HepG2 (cell line): ENCODE measurements around the gene SEPTIN5. TPM values are rescaled to one million over a fixed set of nuclear protein-coding genes. Genes with fewer than 3 reads are reported as not detected.
A peak's percentile ranks its signal among the peaks of the same experiment; 100 is the strongest.

Experiments used
- BCL6 ChIP-seq: IDR thresholded peaks from 2 replicates; pipeline ENCODE4 v1.6.1; 2016; ENCODE audit warnings: missing genetic modification reagents, missing compliant biosample characterization
- TMF1 ChIP-seq: sonication (generic); formaldehyde crosslinking; IDR thresholded peaks from 2 replicates; pipeline ENCODE4 v1.8.1; 2022; ENCODE audit warnings: low read depth, missing genetic modification reagents
- ZFAT ChIP-seq: sonication (generic); formaldehyde crosslinking; conservative IDR thresholded peaks from 2 replicates; pipeline ENCODE4 v1.8.1; 2023; ENCODE audit warnings: missing genetic modification reagents, inconsistent platforms
- ZNF263 ChIP-seq: sonication (generic); formaldehyde crosslinking; IDR thresholded peaks from 2 replicates; pipeline ENCODE4 v1.4.0; 2020; ENCODE audit warnings: missing genetic modification reagents
- ZNF292 ChIP-seq: sonication (generic); formaldehyde crosslinking; IDR thresholded peaks from 2 replicates; pipeline ENCODE4 v1.8.1; 2022; ENCODE audit warnings: mild to moderate bottlenecking, low read depth, missing genetic modification reagents, borderline replicate concordance
- ZNF350 ChIP-seq: sonication (generic); formaldehyde crosslinking; IDR thresholded peaks from 2 replicates; pipeline ENCODE4 v1.4.0; 2020; ENCODE audit warnings: mild to moderate bottlenecking, low read depth, missing genetic modification reagents, borderline replicate concordance
- polyA plus RNA-seq, 8 experiments: library from polyadenylated mRNA; depleted of rRNA in 3 of 8; stranded (reverse) in 7 of 8; unstranded in 1 of 8; fragments of >200 nt; fragmentation: Illumina TruSeq in 4 of 8; extraction: Trizol in 4 of 8; gene quantifications; 2 replicates each; pipeline versions ENCODE4 v1.2.1 to v1.2.3, GENCODE V29; 2011 to 2016; ENCODE audit warnings: low read depth in 4 of 8, missing spikeins in 1 of 8, mixed read lengths in 1 of 8; ENCODE audit not compliant: insufficient read depth in 1 of 8
- total RNA-seq, 5 experiments: library from RNA; depleted of rRNA; stranded (reverse); fragments of >200 nt; fragmentation: Illumina TruSeq; extraction: Trizol; gene quantifications; 2 replicates each; pipeline ENCODE4 v1.2.3, GENCODE V29; 2016; ENCODE audit warnings: low read depth in 1 of 5
- TF ChIP-seq, protein P1 (sequence below): sonication (generic); formaldehyde crosslinking; IDR thresholded peaks from 2 replicates; pipeline ENCODE4 v1.4.0; 2020; ENCODE audit warnings: missing genetic modification reagents, borderline replicate concordance
- TF ChIP-seq, protein P2 (sequence below): sonication (generic); formaldehyde crosslinking; conservative IDR thresholded peaks from 2 replicates; pipeline ENCODE4 v1.4.0; 2020; ENCODE audit warnings: missing genetic modification reagents
- TF ChIP-seq, protein P3 (sequence below): sonication (generic); formaldehyde crosslinking; IDR thresholded peaks from 2 replicates; pipeline ENCODE4 v1.5.0; 2020; ENCODE audit warnings: missing genetic modification reagents
- TF ChIP-seq, protein P4 (sequence below): sonication (generic); formaldehyde crosslinking; IDR thresholded peaks from 2 replicates; pipeline ENCODE4 v1.5.0; 2020; ENCODE audit warnings: missing genetic modification reagents
- TF ChIP-seq, protein P5 (sequence below): sonication (generic); formaldehyde crosslinking; IDR thresholded peaks from 2 replicates; pipeline ENCODE4 v1.4.0; 2020; ENCODE audit warnings: mild to moderate bottlenecking, missing genetic modification reagents, borderline replicate concordance
- TF ChIP-seq, protein P6 (sequence below): sonication (generic); formaldehyde crosslinking; IDR thresholded peaks from 2 replicates; pipeline ENCODE4 v1.5.0; 2020; ENCODE audit warnings: mild to moderate bottlenecking, missing genetic modification reagents, borderline replicate concordance
- TF ChIP-seq, protein P7 (sequence below): sonication (generic); formaldehyde crosslinking; IDR thresholded peaks from 2 replicates; pipeline ENCODE4 v1.5.0; 2020; ENCODE audit warnings: missing genetic modification reagents, mild to moderate bottlenecking, borderline replicate concordance

SEPTIN5 gene
- total and polyA plus RNA-seq, 2 of the 13 experiments (the other 11 are each of a cell fraction or from before 2014, with no cell fraction given): 0.33 TPM; not detected in 1

DNA sequence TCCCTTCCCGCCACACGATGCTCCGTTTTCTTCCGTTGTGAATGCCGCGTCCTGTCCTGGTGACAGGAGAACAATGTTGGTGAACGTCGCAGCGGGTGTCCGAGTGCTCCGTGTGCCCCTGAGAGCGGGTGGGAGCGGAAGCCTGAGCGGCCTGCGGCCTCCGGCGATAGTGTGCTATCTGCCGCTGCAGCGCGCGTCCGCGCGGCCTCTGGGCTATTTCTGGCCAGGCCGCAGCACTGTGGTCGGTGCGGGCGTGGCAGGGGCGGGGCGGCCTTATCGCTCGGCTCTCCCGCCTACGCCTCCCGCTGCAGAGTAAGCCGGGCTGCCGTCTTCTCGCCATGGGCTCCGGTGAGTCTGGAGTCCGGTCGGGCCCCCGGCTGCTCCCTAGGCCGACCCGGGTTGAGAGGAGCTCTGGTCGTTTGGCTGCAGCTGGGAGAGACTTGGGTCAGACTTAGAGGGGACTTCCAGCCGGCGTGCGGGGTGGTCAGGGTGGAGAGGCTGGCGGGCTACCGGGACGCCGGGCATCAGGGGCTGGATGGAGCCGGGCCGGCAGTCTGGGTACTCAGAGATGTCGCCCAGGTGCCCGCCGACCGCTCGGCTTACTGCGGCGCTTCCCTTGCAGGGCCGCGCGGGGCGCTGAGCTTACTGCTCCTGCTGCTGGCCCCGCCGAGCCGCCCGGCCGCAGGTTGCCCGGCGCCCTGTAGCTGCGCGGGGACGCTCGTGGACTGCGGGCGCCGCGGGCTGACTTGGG, 9.1 kb downstream of the SEPTIN5 start, which contains the start of gene GP1BB (continued):
- TF ChIP-seq TMF1 (CRISPR knock-in tag) (no peak), ZNF350 (CRISPR knock-in tag) (peak; percentile 45; the same call in 1 of the 2 replicates), BCL6 (CRISPR knock-in tag) (peak; percentile 54), ZNF263 (no peak), ZFAT (CRISPR knock-in tag) (no peak), ZNF292 (CRISPR knock-in tag) (no peak)
- TF ChIP-seq, protein P1, sequence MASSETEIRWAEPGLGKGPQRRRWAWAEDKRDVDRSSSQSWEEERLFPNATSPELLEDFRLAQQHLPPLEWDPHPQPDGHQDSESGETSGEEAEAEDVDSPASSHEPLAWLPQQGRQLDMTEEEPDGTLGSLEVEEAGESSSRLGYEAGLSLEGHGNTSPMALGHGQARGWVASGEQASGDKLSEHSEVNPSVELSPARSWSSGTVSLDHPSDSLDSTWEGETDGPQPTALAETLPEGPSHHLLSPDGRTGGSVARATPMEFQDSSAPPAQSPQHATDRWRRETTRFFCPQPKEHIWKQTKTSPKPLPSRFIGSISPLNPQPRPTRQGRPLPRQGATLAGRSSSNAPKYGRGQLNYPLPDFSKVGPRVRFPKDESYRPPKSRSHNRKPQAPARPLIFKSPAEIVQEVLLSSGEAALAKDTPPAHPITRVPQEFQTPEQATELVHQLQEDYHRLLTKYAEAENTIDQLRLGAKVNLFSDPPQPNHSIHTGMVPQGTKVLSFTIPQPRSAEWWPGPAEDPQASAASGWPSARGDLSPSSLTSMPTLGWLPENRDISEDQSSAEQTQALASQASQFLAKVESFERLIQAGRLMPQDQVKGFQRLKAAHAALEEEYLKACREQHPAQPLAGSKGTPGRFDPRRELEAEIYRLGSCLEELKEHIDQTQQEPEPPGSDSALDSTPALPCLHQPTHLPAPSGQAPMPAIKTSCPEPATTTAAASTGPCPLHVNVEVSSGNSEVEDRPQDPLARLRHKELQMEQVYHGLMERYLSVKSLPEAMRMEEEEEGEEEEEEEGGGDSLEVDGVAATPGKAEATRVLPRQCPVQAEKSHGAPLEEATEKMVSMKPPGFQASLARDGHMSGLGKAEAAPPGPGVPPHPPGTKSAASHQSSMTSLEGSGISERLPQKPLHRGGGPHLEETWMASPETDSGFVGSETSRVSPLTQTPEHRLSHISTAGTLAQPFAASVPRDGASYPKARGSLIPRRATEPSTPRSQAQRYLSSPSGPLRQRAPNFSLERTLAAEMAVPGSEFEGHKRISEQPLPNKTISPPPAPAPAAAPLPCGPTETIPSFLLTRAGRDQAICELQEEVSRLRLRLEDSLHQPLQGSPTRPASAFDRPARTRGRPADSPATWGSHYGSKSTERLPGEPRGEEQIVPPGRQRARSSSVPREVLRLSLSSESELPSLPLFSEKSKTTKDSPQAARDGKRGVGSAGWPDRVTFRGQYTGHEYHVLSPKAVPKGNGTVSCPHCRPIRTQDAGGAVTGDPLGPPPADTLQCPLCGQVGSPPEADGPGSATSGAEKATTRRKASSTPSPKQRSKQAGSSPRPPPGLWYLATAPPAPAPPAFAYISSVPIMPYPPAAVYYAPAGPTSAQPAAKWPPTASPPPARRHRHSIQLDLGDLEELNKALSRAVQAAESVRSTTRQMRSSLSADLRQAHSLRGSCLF: no peak
- TF ChIP-seq, protein P2, sequence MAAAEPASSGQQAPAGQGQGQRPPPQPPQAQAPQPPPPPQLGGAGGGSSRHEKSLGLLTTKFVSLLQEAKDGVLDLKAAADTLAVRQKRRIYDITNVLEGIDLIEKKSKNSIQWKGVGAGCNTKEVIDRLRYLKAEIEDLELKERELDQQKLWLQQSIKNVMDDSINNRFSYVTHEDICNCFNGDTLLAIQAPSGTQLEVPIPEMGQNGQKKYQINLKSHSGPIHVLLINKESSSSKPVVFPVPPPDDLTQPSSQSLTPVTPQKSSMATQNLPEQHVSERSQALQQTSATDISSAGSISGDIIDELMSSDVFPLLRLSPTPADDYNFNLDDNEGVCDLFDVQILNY: no peak
- TF ChIP-seq, protein P3, sequence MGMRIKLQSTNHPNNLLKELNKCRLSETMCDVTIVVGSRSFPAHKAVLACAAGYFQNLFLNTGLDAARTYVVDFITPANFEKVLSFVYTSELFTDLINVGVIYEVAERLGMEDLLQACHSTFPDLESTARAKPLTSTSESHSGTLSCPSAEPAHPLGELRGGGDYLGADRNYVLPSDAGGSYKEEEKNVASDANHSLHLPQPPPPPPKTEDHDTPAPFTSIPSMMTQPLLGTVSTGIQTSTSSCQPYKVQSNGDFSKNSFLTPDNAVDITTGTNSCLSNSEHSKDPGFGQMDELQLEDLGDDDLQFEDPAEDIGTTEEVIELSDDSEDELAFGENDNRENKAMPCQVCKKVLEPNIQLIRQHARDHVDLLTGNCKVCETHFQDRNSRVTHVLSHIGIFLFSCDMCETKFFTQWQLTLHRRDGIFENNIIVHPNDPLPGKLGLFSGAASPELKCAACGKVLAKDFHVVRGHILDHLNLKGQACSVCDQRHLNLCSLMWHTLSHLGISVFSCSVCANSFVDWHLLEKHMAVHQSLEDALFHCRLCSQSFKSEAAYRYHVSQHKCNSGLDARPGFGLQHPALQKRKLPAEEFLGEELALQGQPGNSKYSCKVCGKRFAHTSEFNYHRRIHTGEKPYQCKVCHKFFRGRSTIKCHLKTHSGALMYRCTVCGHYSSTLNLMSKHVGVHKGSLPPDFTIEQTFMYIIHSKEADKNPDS (CRISPR knock-in tag): no peak
- TF ChIP-seq, protein P4, sequence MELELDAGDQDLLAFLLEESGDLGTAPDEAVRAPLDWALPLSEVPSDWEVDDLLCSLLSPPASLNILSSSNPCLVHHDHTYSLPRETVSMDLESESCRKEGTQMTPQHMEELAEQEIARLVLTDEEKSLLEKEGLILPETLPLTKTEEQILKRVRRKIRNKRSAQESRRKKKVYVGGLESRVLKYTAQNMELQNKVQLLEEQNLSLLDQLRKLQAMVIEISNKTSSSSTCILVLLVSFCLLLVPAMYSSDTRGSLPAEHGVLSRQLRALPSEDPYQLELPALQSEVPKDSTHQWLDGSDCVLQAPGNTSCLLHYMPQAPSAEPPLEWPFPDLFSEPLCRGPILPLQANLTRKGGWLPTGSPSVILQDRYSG (CRISPR knock-in tag): 0 out of 2 replicates have a peak, but pooled peaks have one; percentile 51
- TF ChIP-seq, protein P5, sequence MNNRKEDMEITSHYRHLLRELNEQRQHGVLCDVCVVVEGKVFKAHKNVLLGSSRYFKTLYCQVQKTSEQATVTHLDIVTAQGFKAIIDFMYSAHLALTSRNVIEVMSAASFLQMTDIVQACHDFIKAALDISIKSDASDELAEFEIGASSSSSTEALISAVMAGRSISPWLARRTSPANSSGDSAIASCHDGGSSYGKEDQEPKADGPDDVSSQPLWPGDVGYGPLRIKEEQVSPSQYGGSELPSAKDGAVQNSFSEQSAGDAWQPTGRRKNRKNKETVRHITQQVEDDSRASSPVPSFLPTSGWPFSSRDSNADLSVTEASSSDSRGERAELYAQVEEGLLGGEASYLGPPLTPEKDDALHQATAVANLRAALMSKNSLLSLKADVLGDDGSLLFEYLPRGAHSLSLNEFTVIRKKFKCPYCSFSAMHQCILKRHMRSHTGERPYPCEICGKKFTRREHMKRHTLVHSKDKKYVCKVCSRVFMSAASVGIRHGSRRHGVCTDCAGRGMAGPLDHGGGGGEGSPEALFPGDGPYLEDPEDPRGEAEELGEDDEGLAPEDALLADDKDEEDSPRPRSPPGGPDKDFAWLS (CRISPR knock-in tag): no peak
- TF ChIP-seq, protein P6, sequence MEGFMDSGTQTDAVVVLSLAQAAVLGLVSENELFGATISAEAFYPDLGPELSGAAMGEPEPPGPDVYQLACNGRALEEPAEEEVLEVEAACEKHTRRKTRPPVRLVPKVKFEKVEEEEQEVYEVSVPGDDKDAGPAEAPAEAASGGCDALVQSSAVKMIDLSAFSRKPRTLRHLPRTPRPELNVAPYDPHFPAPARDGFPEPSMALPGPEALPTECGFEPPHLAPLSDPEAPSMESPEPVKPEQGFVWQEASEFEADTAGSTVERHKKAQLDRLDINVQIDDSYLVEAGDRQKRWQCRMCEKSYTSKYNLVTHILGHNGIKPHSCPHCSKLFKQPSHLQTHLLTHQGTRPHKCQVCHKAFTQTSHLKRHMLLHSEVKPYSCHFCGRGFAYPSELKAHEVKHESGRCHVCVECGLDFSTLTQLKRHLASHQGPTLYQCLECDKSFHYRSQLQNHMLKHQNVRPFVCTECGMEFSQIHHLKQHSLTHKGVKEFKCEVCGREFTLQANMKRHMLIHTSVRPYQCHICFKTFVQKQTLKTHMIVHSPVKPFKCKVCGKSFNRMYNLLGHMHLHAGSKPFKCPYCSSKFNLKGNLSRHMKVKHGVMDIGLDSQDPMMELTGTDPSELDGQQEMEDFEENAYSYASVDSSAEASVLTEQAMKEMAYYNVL: peak; percentile 64
- TF ChIP-seq, protein P7, sequence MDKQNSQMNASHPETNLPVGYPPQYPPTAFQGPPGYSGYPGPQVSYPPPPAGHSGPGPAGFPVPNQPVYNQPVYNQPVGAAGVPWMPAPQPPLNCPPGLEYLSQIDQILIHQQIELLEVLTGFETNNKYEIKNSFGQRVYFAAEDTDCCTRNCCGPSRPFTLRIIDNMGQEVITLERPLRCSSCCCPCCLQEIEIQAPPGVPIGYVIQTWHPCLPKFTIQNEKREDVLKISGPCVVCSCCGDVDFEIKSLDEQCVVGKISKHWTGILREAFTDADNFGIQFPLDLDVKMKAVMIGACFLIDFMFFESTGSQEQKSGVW: no peak
